ENCODE results near the gene PLBD1.

- no peak for TF ChIP-seq CTCF (IDR thresholded peaks at IDR 0.05)
- no peak for TF ChIP-seq POLR2A (IDR thresholded peaks at IDR 0.05; ENCODE audit: low read depth)
Measured at GRCh38 chr12:14479004-14479403, 88.7 kb downstream of the PLBD1 start.
